ENCODE measurements around the gene CFAP92. TPM values are rescaled to one million over a fixed set of nuclear protein-coding genes. Genes with fewer than 3 reads are reported as not detected.

CFAP92 gene
- polyA plus RNA-seq, 1 experiment, result 0.10 TPM

DNA sequence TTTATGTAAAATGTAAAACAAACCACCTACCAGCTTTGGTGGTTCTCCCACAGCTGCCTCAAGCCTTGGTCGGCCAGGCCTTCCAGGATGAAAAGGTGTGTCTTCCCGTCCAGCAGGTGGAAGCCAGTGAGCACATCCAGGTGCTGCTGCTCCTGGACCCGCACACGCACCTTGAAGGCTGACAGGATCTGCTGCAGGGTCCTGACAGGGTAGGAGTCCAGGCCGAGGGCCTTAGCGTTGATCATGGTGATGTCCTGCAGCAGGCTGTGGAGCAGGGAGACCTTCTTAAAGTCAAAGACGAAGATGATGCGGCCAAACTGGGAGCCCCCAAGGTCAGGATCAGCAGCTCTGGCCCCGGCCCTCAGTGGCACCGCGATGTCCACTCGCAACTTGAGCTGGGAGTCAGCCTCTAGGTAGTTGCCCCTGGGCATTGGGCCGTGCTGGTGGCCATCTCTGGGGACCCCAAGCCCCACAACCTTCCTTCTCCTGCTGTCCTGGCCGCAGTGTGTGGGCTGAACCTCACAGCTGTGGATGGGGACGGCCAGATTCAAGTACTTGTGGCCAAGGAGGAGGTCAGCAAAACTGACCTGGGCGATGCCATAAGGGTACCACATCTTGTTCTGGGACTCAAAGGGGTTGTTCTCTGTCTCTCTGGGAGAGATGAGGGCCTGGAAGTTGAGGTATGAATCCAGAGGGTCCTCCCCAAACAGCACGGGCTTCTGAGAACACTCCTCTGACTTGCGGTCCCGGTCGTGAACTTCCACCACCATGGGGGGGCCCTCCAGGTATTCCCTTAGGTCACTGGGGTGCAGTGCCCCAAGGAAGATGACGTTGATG is 48.6 kb downstream of the CFAP92 start:
- Histone ChIP-seq H3K4me3 (ENCODE audit: low read depth, low read length) (no peak overlapping the region), H3K27me3 (ENCODE audit: control insufficient read depth, insufficient read depth, low read length) (peaks cover 30% of the 10 kb centered on the region), H3K9me3 (ENCODE audit: control insufficient read depth, insufficient read depth, low read length) (no peaks in the 10 kb centered on the region; the same call in 1 of the 2 replicates), H3K27ac (ENCODE audit: low read depth, low read length) (no peak overlapping the region)
- ChIA-PET POLR2A (no interaction called here), CTCF (no interaction called here)
- TF ChIP-seq, protein P1, sequence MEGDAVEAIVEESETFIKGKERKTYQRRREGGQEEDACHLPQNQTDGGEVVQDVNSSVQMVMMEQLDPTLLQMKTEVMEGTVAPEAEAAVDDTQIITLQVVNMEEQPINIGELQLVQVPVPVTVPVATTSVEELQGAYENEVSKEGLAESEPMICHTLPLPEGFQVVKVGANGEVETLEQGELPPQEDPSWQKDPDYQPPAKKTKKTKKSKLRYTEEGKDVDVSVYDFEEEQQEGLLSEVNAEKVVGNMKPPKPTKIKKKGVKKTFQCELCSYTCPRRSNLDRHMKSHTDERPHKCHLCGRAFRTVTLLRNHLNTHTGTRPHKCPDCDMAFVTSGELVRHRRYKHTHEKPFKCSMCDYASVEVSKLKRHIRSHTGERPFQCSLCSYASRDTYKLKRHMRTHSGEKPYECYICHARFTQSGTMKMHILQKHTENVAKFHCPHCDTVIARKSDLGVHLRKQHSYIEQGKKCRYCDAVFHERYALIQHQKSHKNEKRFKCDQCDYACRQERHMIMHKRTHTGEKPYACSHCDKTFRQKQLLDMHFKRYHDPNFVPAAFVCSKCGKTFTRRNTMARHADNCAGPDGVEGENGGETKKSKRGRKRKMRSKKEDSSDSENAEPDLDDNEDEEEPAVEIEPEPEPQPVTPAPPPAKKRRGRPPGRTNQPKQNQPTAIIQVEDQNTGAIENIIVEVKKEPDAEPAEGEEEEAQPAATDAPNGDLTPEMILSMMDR (IDR thresholded peaks at IDR 0.05; ENCODE audit: low read depth, low read length), result no peak
- DNase-seq (ENCODE audit: low read depth, low spot score), result no peak

DNA sequence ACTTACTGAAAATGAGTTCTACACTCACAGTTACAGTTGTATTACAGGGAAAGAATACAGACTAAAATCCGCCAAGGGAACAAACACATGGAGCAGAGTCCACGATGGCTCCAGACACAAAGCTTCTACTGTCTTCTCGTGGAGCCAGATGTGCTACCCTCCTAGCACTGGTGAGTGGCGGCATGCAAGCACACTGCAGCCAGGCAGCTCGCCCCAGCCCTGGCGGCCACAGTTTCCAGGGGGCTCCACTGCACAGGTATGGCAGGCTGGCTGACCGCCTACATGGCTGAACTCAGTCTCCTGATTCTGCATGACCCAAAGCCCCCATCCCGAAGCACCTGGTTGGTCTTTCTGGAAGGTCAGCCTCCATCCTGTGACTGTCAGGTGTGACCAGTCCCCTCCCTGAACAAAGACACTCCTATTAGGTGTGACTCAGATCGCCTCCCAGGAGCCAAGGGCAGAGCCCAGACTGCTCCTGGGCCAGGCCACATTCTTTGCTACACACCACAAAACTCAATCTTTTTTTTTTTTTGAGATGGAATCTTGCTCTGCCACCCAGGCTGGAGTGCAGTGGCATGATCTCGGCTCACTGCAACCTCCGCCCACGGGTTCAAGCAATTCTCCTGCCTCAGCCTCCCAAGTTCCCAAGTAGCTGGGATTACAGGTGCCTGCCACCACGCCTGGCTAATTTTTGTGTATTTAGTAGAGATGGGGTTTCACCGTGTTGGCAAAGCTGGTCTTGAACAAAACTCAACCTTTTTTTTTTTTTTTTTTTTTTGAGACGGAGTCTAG is 51.5 kb downstream of the CFAP92 start:
- CTCF ChIA-PET, result interaction anchor here (1.1 kb wide), 1 partner anchor 67 kb away, joined by 4 read pairs; no protein-coding TSS in a partner anchor
- DNase-seq (ENCODE audit: low read depth, low spot score), result no peak
- H3K27ac ChIP-seq (ENCODE audit: low read depth, low read length), result no peak overlapping the region
- no peak overlapping the region for H3K4me3 ChIP-seq (ENCODE audit: low read depth, low read length)
- peaks cover 29% of the 10 kb centered on the region for H3K27me3 ChIP-seq (ENCODE audit: control insufficient read depth, insufficient read depth, low read length)
- POLR2A ChIA-PET, result no interaction called here
- TF ChIP-seq, protein P1 (IDR thresholded peaks at IDR 0.05; ENCODE audit: low read depth, low read length), result no peak
- H3K9me3 ChIP-seq (ENCODE audit: control insufficient read depth, insufficient read depth, low read length), result no peaks in the 10 kb centered on the region; the same call in 1 of the 2 replicates

DNA sequence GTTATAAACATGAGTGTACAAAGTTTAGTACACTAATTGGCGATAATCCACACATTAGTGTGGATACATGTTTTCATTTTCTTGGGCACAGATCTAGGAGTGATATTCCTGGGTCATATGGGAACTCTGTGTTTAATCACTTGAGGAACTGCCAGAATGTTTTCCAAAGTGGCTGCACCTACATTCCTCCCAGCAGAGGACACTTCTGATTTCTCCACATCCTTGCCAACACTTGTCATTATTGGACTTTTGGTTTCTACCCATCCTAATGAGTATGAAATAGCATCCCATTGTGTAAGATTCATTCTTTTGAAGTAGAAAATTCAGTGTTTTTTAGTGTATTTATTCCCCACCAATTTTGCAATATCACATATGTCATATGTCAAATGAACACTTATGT is 53.6 kb downstream of the CFAP92 start:
- CTCF ChIA-PET, result no interaction called here
- Histone ChIP-seq H3K4me3 (ENCODE audit: low read depth, low read length) (no peak overlapping the region), H3K9me3 (ENCODE audit: control insufficient read depth, insufficient read depth, low read length) (no peaks in the 10 kb centered on the region; the same call in 1 of the 2 replicates), H3K27ac (ENCODE audit: low read depth, low read length) (no peak overlapping the region), H3K27me3 (ENCODE audit: control insufficient read depth, insufficient read depth, low read length) (peaks cover 27% of the 10 kb centered on the region)
- TF ChIP-seq, protein P1 (IDR thresholded peaks at IDR 0.05; ENCODE audit: low read depth, low read length), result no peak
- no peak for DNase-seq (ENCODE audit: low read depth, low spot score)
- POLR2A ChIA-PET, result no interaction called here

DNA sequence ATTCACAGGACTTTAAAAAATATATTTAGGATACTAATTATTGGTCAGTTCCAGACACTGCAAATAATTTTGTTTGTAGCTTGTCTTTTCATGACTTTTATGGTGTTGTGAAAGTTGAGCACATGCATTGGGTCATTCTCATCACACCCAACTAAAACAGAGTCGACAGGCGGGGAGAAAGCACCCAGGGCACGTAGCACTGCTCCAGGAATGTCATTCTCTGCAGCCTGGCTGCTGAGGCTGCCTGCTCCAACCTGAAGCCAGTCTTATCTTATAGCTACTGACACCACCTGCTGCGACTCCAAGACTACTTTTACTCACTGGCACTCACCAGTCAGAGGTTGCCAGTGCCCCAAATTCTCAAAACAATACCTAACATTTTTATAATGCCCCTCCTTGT is 57.5 kb downstream of the CFAP92 start:
- Histone ChIP-seq H3K4me3 (ENCODE audit: low read depth, low read length) (no peak overlapping the region), H3K27ac (ENCODE audit: low read depth, low read length) (no peak overlapping the region), H3K9me3 (ENCODE audit: control insufficient read depth, insufficient read depth, low read length) (no peaks in the 10 kb centered on the region; the same call in 1 of the 2 replicates), H3K27me3 (ENCODE audit: control insufficient read depth, insufficient read depth, low read length) (peaks cover 26% of the 10 kb centered on the region)
- POLR2A ChIA-PET, result interaction anchor here (0.7 kb wide), 1 partner anchor 684 kb away, joined by 3 read pairs; no protein-coding TSS in a partner anchor
- no peak for DNase-seq (ENCODE audit: low read depth, low spot score)
- TF ChIP-seq, protein P1 (IDR thresholded peaks at IDR 0.05; ENCODE audit: low read depth, low read length), result no peak
- CTCF ChIA-PET, result no interaction called here

DNA sequence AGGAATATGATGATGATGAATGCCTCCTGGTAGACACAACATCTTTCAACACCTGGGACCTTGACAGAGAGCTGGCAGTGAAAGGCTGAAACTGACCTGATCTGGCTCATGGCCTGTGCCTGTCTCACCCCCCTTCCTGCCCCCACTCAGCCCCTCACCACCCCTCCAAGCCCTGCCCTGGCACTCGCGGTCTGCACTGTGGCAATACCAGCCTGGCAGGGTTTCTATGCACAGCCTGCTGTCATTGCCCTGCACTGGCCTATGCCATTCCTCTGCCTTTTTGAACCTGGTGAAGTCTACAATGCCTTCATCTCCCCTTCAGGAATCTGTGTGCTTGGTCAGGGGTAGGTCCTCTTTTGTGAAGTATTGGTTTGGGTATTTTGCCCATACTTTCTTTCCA is 58.0 kb downstream of the CFAP92 start:
- ChIA-PET CTCF (no interaction called here), POLR2A (no interaction called here)
- H3K27ac ChIP-seq (ENCODE audit: low read depth, low read length), result no peak overlapping the region
- TF ChIP-seq, protein P1 (IDR thresholded peaks at IDR 0.05; ENCODE audit: low read depth, low read length), result no peak
- H3K4me3 ChIP-seq (ENCODE audit: low read depth, low read length), result no peak overlapping the region
- H3K9me3 ChIP-seq (ENCODE audit: control insufficient read depth, insufficient read depth, low read length), result no peaks in the 10 kb centered on the region; the same call in 1 of the 2 replicates
- DNase-seq (ENCODE audit: low read depth, low spot score), result no peak
- peaks cover 26% of the 10 kb centered on the region for H3K27me3 ChIP-seq (ENCODE audit: control insufficient read depth, insufficient read depth, low read length)

Measured in AG04450 (cell line).